A673 (cell line): ENCODE measurements around the gene CYTH2. TPM values are rescaled to one million over a fixed set of nuclear protein-coding genes. Genes with fewer than 3 reads are reported as not detected.

Source experiments
- BruUV-seq: library from RNA; stranded (reverse); fragments of 400-500 nt; replicated peaks from 2 replicates; lab custom pipeline; 2021; lab: Mats Ljungman, UMichigan
- CTCF ChIA-PET: fragments of 300-600 bp; sonication (Branson Sonifier 250); formaldehyde crosslinking; loops from one replicate; lab custom pipeline; 2022; ENCODE audit warnings: antibody characterized with exemption; lab: Charles Lee
- POLR2A ChIA-PET: fragments of 300-600 bp; sonication (Branson Sonifier 250); formaldehyde crosslinking; loops from one replicate; lab custom pipeline; 2022; ENCODE audit warnings: antibody characterized with exemption; ENCODE audit not compliant: low non-redundant PET; lab: Charles Lee
- DNase-seq: peaks from one replicate; pipeline ENCODE4 v3.0.0-alpha.2; 2015; ENCODE audit warnings: low spot score
- H3K27ac ChIP-seq: fragments of 200-600 bp; sonication (generic); 2 replicates; pipeline ENCODE4 v1.5.1; 2016; ENCODE audit warnings: mixed run types, low read depth, mild to moderate bottlenecking, mixed read lengths, antibody characterized with exemption, low read length; ENCODE audit not compliant: poor library complexity, severe bottlenecking
- H3K27me3 ChIP-seq: fragments of 200-600 bp; sonication (generic); replicated peaks from 2 replicates; pipeline ENCODE4 v1.6.1; 2017; ENCODE audit warnings: mixed run types, low read depth, mild to moderate bottlenecking, mixed read lengths, antibody characterized with exemption, low read length; ENCODE audit not compliant: insufficient read depth, poor library complexity
- H3K36me3 ChIP-seq: fragments of 200-600 bp; sonication (generic); 2 replicates; pipeline ENCODE4 v1.6.1; 2016; ENCODE audit warnings: mixed run types, mild to moderate bottlenecking, mixed read lengths, antibody characterized with exemption, low read length; ENCODE audit not compliant: insufficient read depth, poor library complexity, severe bottlenecking
- H3K4me1 ChIP-seq: fragments of 200-600 bp; sonication (generic); 2 replicates; pipeline ENCODE4 v1.6.1; 2017; ENCODE audit warnings: mixed run types, mild to moderate bottlenecking, mixed read lengths, antibody characterized with exemption, low read length; ENCODE audit not compliant: insufficient read depth, poor library complexity, severe bottlenecking
- H3K4me3 ChIP-seq: fragments of 200-600 bp; sonication (generic); 2 replicates; pipeline ENCODE4 v1.5.1; 2016; ENCODE audit warnings: low read depth, mixed run types, mild to moderate bottlenecking, mixed read lengths, low read length; ENCODE audit not compliant: poor library complexity, severe bottlenecking
- H3K9me3 ChIP-seq: fragments of 200-600 bp; sonication (generic); 2 replicates; pipeline ENCODE4 v1.6.1; 2016; ENCODE audit warnings: mixed run types, low read depth, mild to moderate bottlenecking, mixed read lengths, antibody characterized with exemption, low read length; ENCODE audit not compliant: poor library complexity, severe bottlenecking
- EZH2 ChIP-seq: fragments of 200-600 bp; sonication (generic); IDR thresholded peaks from 2 replicates; pipeline ENCODE4 v1.6.1; 2017; ENCODE audit warnings: borderline replicate concordance, low read depth, mild to moderate bottlenecking, mixed read lengths, antibody characterized with exemption, low read length; ENCODE audit not compliant: poor library complexity, severe bottlenecking
- intact Hi-C: fragments of 100-400 bp; cut with micrococcal nuclease; formaldehyde crosslinking; loops from one replicate; pipeline ENCODE4 v1.10.0; 2022; ENCODE audit not compliant: unreplicated experiment
- total RNA-seq: library from RNA; stranded (reverse); gene quantifications from 2 replicates; pipeline ENCODE4 v1.2.3, GENCODE V29; 2021
- TF ChIP-seq, protein P1 (sequence below): fragments of 300-800, 200-600 bp; sonication (generic); conservative IDR thresholded peaks from 2 replicates; pipeline ENCODE4 v1.5.1; 2017; ENCODE audit warnings: low read depth, mild to moderate bottlenecking, antibody characterized with exemption, low read length, moderate library complexity, mixed read lengths

The CYTH2 gene
- total RNA-seq, 1 experiment from 2014 or later, result 125 TPM

DNA sequence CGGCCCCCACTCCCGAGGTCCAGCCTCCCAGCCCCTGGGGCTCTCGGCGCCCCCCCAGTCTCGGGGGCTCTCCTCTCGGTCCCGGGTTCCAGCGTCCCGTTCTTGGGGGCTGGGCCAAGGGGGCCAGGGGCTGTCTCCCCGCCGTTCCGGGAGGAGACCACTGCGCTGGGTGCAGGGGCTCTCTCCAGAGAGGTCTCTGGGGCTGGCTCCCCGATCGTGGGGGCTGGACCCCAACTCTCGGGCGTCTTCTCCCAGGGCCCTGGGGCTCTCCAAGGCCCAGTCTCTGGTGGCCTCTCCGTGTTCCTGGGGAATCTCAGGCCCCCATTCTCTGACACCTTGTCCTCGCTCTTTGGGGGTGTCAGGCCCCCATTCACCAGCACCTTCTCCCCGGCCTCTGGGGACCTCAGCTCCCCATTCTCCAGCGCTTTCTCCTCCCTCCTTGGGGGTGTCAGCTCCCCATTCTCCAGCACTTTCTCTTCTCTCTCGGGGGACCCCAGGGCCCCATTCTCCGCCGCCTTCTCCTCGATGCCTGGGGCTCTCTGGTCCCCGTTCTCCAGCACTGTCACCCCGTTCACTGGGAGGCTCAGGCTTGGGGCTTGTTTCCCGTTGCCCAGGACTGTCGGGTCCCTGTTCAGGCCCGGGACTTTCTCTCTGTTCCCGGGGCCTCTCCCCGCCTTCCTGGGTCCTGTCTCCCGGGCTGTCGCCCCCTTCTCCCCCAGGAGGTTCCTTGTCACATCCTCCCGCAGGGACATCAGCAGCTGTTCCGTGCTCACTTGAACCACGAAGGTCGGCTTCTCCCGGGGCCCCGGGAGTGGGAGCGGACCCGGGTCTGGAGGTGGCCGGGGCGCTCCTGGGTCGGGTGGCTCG lies 28.8 kb downstream of the CYTH2 start:
- peaks cover 10% of the 10 kb centered on the region for H3K27me3 ChIP-seq
- BruUV-seq, result no TSS peak
- peak; percentile 14 for DNase-seq

DNA sequence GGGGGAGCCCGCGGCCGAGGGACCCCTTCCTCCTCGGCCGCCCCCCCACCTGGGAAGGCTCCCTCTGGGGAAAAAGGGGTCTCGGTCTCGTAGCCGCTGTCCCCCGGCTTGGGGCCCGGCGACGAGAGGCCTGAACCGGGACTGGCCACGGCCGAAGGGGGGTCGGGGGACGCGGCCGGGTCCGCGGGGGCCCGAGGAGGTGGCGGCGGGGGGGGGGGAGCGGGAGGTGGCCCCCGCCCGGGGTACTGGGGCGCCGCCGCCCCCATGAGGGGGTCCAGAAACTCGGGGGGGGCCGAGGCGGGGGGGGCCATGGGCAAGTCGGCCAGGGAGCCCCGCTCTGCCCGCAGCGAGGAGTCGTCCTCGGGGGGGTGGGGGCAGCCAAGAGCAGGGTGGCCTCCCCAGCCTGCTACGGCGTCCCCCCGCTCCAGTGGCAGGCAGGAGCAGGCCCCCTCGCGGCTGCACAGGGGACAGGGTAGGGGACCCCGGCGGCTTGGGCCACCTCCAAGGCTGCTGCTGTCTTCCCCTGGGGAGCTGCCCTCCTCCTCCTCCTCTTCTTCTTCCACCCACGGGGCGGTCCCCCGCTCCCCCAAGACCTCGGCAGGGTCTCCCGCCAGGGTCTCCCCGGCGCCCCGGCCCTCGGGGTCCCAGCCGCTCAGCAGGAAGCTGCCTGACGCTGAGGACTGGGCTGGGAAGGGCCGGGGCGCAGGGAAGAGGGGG lies 29.6 kb downstream of the CYTH2 start:
- peaks cover 30% of the 10 kb centered on the region for H3K4me1 ChIP-seq
- peaks cover 10% of the 10 kb centered on the region for H3K27me3 ChIP-seq
- no peak for TF ChIP-seq EZH2
- TF ChIP-seq, protein P1, sequence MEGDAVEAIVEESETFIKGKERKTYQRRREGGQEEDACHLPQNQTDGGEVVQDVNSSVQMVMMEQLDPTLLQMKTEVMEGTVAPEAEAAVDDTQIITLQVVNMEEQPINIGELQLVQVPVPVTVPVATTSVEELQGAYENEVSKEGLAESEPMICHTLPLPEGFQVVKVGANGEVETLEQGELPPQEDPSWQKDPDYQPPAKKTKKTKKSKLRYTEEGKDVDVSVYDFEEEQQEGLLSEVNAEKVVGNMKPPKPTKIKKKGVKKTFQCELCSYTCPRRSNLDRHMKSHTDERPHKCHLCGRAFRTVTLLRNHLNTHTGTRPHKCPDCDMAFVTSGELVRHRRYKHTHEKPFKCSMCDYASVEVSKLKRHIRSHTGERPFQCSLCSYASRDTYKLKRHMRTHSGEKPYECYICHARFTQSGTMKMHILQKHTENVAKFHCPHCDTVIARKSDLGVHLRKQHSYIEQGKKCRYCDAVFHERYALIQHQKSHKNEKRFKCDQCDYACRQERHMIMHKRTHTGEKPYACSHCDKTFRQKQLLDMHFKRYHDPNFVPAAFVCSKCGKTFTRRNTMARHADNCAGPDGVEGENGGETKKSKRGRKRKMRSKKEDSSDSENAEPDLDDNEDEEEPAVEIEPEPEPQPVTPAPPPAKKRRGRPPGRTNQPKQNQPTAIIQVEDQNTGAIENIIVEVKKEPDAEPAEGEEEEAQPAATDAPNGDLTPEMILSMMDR, result peak; percentile 44
- no peak overlapping the region for H3K27ac ChIP-seq
- intact Hi-C loops, result no loop called here
- H3K9me3 ChIP-seq, result no peaks in the 10 kb centered on the region
- H3K36me3 ChIP-seq, result no peaks in the 10 kb centered on the region
- no peak for DNase-seq
- ChIA-PET CTCF (no interaction called here), POLR2A (no interaction called here)
- no TSS peak for BruUV-seq
- peak overlapping the region; percentile 34 for H3K4me3 ChIP-seq

More for the DNA sequence above, 28.8 kb downstream of the CYTH2 start:
- Histone ChIP-seq H3K27ac (no peak overlapping the region), H3K4me3 (no peak overlapping the region), H3K36me3 (no peaks in the 10 kb centered on the region), H3K4me1 (peaks cover 30% of the 10 kb centered on the region), H3K9me3 (no peaks in the 10 kb centered on the region)
- CTCF ChIA-PET, result no interaction called here
- POLR2A ChIA-PET, result no interaction called here
- TF ChIP-seq, protein P1, result no peak
- TF ChIP-seq EZH2, result no peak
- intact Hi-C loops, result no loop called here

DNA sequence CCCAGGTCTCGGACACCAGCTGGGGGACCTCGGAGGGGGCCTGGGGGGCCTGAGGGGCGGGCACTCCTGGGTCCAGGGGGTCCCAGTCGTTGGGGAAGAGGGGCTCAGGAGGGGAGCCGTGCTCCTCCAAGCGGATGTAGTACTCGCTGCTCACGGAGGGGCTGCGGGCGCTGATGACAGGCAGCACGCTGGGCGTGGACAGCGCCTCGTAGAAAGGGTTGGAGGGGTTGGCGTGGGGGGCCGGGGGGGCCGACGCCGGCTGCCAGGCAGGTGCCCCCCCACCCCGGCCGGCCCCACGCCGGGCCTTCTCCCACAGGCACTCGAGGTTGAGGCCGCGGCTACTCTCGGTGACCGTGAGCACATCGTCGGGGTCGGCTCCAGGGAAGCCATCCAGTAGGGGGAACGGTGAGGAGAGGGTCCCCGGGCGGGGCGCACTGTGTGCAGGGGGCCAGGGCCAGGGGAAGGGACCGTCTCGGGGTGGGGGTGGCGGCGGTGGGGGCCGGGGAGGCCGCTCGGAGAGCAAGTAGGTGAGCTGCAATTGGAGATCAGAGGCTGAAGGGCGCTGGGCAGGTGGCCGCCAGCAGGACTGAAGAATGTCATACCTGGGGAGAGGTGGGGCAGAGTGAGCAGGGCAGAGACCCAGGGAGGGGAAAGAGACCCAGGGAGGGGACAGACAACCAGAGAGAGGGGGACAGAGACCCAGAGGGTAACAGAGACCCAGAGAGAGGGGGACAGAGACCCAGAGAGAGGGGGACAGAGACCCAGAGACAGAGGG lies 30.3 kb downstream of the CYTH2 start:
- Histone ChIP-seq H3K27me3 (peaks cover 10% of the 10 kb centered on the region), H3K4me3 (peak overlapping the region; percentile 34), H3K27ac (no peak overlapping the region), H3K4me1 (peaks cover 24% of the 10 kb centered on the region), H3K9me3 (no peaks in the 10 kb centered on the region), H3K36me3 (no peaks in the 10 kb centered on the region)
- CTCF ChIA-PET, result no interaction called here
- intact Hi-C loops, result no loop called here
- POLR2A ChIA-PET, result no interaction called here
- no peak for DNase-seq
- no peak for TF ChIP-seq EZH2
- no TSS peak for BruUV-seq
